Ovary (tissue), 3 donors: ENCODE data around the gene ARAP1.
A peak's percentile ranks its signal among the peaks of the same experiment; 100 is the strongest.

Experiments used
- CTCF ChIP-seq, 3 donors: fragments of 450-650 bp in 2 of 3; fragments of 200-600 bp in 1 of 3; IDR thresholded peaks; one replicate each; pipeline versions ENCODE4 v1.5.1 to v1.8.0; 2016 to 2022; ENCODE audit warnings: antibody characterized with exemption in 3 of 3, mild to moderate bottlenecking in 1 of 3
- POLR2A ChIP-seq: fragments of 450-650 bp; IDR thresholded peaks from one replicate; pipeline ENCODE4 v1.6.1; 2017; ENCODE audit warnings: antibody characterized with exemption, mild to moderate bottlenecking, moderate library complexity
- donor health status: DM: no; HTN: no; CAD: no.

DNA sequence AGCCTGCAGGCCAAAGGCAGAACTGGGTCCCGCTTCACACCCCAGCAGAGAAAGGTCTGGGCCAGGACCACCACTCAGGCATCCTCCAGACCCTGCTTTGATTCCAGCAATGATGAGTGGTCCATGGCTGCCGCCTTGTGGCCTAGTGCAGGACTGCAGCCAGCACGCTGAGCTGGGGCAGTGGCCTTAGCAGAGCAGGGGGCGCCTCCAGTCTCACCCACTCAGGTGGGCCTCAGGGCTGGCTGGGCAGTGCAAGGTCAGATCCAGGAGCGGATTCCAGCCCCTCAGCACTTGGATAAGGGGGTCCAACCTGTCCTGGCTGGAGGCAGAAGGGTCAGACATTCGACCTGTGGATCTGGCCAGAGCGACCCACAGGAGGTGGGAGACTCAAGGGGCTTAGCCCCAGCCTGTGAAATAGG is 68.4 kb downstream of the ARAP1 start:
- no peak for TF ChIP-seq POLR2A
- peak; percentile 61 to 92 (median 86) for TF ChIP-seq CTCF (IDR thresholded peaks at IDR 0.05)
